ENCODE measurements around the gene IGSF23.
"Not testable (repeated sequence)": the region's sequence is repeated elsewhere in the genome, so short reads cannot be mapped to it uniquely, and the experiment has no call there.

The IGSF23 gene

DNA sequence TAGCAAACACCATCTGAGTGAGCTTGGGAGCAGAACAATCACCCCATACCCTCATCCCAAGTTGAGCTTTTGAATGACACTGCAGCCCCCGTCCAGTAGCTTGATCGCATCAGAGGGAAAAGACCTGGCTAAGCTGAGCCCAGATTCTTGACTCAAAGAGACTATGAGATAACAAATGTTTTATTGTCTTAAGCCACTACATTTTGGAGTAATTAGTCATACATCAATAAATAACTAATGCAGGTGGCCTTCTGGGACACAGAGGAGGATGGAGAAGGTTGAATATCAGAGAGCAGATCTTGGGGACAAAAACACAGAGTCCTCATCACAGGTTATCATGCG is 24.6 kb upstream of the IGSF23 start:
- no peak for DNase-seq

DNA sequence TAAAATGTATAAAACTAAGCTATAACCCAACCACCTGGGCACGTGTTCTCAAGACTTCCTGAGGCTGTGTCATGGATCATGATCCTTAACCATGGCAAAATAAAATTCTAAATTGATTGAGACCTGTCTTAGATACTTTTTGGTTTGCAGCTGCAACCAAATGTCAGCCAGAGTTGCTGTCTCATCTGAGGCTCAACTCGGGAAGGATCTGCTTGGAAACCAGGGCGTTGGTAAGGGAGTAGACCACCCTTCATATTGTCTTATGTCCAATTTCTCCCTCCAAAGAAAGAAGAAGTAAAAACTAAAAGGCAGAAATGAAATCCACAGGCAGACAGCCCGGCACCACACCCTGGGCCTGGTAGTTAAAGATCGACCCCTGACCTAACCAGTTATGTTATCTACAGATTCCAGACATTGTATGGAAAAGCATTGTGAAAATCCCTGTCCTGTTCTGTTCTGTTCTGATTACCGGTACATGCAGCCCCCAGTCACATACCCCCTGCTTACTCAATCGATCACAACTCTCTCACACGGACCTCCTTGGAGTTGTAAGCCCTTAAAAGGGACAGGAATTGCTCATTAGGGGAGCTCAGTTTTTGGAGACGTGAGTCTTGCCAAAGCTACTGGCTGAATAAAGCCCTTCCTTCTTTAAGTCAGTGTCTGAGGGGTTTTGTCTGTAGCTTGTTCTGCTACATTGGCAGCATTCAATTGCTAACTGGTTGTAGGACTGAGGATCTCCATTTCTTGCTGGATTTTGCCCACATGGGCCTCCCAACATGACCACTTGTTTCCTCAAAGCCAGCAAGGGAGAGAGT is 22.9 kb upstream of the IGSF23 start:
- DNase-seq, result no peak

DNA sequence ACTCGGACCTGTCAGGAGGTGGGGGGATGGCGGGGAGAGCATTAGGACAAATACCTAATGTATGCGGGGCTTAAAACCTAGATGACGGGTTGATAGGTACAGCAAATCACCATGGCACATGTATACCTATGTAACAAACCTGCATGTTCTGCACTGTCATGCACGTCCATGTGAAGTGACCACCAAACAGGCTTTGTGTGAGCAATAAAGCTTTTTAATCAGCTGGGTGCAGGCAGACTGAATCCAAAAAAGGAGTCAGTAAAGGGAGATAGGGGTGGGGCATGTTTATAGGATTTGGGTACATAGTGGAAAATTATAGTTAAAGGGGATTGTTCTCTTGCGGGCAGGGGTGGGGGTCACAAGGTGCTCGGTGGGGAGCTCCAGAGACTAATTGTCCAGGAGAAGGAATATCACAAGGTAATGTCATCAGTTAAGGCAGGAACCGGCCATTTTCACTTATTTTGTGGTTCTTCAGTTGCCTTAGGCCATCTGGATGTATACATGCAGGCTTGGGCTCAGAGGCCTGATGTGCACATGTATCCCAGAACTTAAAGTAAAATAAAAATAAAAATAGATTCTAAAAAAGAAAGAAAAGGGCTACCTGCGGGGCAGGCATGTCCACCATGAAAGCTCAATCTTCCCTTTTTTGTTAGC is 21.9 kb upstream of the IGSF23 start:
- not testable (repeated sequence) for DNase-seq

DNA sequence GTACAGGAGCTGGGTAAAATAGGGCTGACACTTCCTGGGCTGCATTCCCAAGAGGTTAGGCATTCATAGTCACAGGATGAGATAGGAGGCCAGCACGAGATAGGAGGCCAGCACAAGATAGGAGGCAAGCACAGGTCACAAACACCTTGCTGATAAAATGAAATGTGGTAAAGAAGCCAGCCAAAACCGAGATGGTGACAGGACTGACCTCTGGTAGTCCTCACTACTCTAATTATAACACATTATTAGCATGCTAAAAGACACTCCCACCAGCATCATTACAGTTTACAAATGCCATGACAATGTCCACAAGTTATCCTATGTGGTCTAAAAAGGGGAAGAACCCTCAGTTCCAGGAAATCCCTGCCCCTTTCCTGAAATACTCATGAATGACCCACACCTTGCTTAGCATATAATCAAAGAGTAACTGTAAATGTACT is 20.9 kb upstream of the IGSF23 start:
- no peak for DNase-seq

DNA sequence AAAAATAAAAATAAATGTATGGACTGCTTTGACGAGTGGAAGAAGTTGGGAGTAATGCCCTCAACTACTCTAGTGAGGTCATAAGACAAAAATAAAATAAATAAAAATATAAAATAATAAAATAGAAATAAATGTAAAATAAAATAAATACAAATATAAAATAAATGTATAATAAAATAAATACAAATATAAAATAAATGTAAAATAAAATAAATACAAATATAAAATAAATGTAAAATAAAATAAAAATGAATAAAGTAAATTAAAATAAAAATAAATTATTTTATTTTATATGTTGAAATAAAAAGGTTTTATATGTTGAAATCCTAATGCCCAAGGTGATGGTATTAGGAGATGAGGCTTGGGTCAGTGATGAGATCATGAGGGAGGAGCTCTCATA is 20.1 kb upstream of the IGSF23 start:
- no peak for DNase-seq

DNA sequence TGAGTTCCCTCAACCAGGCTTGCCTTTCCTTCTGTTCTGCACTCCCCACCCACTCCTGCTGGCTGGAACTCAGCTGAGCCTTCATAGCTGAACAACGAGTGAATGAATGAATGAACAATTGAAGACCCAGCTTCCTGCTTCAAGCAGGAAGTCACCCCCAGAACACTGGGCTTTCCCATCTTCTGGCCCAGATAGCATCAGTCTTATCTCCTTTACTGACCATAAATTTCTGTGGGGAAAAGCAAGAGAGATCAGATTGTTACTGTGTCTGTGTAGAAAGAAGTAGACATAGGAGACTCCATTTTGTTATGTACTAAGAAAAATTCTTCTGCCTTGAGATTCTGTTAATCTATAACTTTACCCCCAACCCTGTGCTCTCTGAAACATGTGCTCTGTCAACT is 19.5 kb upstream of the IGSF23 start:
- not testable (repeated sequence) for DNase-seq

DNA sequence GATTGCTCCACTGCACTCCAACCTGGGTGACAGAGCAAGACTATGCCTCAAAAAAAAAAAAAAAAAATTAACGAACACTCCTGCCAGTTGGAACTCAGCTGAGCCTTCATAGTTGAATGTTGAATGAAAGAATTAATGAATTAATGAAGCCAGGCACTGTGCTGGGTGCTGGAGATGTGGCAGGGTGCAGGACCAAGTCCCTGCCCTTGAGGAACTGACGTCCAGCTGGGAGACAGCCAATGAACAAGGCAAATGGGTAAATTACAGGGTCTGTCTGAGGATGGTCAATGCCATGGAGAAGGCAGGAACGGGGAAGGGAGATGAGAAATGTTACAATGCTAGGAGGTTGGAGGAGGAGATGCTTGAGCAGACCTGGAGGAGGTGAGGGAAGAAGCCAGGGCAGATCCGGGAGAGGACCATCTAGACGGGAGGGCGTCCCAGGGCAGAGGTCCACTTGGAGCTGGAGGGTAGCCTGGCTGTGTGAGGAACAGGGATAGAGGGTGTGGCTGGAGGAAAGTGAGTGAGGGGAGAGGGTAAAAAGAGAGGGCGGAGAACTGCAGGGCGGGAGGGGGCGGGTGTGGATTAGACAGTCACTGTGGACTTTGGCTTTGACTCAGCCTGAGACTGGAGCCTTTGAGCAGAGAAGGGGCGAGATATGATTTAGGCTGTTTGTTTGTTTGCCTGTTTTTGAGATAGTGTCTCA is 16.8 kb upstream of the IGSF23 start:
- DNase-seq, result no peak

DNA sequence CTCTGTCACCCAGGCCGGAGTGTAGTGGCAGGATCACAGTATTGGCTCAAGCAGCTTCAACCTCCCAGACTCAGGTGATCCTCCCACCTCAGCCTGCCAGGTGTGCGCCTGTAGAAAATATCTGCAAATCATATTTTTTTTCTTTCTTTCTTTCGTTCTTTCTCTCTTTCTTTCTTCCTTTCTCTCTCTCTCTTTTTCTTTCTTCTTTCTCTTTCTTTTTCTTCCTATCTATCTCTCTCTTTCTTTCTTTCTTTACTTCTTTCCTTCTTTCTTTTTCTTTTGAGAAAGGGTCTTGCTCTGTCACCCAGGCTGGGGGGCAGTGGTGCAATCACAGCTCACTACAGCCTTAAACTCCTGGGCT is 16.3 kb upstream of the IGSF23 start:
- no peak for DNase-seq

DNA sequence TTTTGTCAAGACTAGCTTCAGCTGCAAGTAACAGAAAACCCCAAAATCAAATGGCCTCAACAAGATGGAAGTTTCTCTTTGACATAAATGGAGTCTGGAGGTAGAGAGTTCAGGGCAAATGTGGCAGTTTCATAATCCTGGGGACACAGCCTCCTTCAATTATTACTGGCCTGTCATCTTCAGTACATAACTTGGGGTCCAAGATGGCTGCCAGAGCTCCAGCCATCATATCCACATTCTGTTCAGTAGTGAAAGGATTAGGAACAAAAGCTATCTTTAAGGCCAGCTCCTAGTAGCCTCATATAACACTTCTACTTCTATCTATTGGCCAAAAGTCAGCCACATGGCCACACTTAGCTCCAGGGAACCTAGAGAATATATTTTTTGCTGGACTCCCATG is 15.0 kb upstream of the IGSF23 start:
- no peak for DNase-seq

DNA sequence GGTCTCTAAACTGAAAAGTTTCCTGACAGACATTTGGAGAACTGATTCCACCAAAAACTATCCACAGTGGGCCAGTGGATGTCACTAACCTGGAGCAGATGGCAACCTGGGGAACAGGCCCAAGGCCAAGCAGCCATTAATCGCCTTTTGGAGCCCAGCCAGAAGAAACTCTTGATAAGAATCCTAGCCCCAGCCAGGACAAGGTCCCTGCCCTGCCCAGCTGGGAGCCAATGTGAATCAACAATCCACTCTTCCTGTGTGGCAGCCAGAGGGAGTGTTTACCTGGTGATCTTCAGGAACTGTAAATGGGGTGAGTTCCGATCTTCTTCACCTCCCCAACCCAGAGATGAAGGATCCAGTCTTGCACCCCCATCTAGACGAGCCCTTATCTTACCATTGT is 14.5 kb upstream of the IGSF23 start:
- no peak for DNase-seq

DNA sequence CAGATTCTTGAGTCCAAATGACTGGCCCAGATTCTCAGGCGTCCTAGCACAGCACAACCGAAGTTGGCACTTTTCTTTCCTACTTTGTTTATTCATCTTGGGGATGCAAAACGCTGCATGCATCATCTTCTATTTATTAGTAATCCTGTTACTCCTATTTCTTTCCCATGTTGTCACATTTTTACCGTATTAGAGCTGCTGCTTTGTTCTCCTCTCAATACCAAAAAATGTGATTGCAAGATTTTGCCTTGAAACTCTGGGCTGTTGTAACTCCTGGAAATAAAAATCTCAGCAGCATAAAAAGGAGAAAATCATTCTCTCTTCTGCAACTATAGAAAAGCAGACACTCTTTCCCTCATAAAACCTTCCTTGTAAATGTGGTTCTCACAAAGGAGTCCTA is 12.9 kb upstream of the IGSF23 start:
- DNase-seq, result no peak

DNA sequence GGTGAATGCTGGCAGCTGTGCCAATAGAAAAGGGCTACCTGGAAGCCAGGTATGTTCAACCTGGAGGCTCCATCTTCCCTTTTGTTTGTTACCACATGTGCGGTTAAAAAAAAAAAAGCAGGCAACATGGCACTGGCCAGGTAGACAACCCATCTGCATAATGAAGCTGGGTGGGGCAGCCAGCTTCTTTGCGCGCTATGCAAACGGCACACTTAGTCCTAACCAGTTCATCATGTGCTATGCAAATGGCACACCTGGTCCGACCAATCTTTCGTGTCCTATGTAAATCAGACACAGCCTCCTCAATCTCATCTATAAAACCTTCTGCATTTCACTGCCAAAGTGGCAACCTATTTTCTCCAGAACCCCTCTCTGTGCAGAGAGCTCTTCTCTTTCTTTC is 11.3 kb upstream of the IGSF23 start:
- no peak for DNase-seq

DNA sequence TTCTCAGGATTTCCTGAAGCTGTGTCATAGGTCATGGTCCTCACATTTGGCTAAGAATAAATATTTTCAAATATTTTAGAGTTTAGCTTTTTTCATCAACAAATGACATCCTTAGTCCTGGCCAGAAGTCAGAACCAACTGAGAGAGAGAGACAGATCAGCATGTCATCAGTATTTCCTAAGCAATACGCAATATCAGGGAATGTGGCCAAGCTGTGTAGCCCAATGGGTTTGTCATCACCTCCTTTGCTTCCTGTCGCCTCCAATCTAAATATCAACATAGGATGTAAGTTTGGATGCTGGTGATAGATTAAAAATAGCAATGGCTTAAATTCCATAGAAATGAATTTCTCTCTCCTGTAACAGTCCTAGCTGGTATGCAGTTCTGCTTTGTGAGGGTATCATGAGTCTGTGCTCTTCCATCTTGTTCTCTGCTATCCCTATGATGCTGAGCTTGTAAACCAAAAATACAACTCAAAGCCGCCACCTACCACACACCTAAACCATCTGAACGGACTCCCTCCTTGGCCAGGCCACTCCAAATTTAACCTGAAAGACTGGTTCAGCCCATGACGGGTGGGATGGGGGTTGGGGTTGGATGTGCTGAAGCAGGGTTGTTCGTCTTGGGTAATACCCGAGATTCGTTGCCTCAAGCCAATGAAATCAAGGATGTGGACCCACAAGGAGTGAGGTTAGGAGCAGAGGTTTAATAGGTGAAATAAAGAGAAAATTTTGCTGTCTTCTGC is 10.0 kb upstream of the IGSF23 start:
- DNase-seq, result no peak

DNA sequence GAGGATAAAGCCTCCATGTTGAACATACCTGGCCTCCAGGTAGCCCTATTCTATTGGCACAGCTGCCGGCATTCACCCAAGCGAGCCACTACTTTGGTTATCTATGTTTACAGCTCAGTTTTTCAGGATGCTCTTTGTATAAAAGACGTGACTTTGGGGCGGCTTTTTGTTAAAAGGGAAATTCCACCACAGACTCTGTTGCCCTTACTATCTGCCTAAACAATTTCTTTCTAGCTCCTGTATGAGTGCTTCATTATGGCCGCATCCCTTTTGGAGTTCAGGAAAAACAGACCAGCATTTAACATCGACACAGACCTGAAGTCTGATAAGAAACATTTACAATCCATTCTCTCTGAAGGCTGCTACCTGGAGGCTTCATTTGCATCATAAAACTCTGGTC is 9.1 kb upstream of the IGSF23 start:
- DNase-seq, result no peak

DNA sequence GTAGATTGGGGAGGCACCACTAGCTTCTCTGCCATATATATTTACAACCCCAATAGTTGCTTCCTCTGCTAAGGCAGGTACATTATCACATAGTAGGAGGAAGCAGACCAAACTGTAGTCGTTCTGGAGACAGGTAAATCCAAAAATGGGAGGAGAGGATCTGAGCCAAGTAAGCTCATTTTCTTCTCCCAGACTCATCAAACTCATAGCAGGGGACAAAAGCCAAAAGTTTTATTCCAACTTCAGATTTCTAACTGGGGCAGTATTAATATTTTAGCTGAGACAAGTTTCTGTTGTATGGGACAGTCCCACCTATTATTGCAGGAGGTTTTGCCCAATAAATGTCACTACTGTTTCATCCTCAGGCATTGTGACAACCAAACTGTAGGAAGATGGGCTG is 7.8 kb upstream of the IGSF23 start:
- no peak for DNase-seq

DNA sequence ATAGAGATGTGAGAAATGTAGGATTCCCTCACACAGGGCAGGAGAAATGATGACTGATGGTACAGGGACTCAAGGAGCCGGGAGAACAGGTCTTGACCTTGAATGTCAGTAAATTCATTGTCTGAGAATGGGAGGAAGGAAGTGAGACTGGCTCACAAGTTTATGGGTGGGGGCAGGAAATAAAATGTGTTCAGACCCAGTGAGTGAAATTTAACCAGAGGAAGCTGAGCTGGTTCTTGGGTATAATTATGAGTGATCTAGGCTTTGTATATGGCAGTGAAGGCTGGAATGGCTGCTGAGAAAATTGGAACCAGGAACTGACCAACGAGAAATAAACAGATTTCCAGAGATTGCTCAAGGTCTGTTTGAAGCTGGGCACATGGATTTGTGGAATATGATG is 6.3 kb upstream of the IGSF23 start:
- no peak for DNase-seq

DNA sequence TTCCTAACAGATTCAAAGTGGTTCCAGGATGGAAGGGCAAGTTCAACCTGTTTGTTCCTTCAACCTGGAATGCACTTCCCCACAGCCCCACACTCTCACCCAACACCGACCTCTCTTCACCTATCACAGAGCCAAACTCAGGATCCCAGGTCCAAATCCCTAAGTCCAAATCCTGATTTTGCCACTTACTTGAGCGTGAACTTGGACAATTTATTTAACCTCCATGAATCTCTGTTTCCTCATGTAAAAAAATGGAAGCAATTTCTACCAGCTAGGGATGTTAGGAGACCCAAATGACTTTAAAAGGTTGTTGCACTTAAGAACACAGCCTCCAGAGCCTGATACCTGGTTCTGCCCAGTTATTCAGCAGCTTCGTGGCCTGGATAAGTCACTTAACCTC is 5.4 kb upstream of the IGSF23 start:
- DNase-seq, result no peak

DNA sequence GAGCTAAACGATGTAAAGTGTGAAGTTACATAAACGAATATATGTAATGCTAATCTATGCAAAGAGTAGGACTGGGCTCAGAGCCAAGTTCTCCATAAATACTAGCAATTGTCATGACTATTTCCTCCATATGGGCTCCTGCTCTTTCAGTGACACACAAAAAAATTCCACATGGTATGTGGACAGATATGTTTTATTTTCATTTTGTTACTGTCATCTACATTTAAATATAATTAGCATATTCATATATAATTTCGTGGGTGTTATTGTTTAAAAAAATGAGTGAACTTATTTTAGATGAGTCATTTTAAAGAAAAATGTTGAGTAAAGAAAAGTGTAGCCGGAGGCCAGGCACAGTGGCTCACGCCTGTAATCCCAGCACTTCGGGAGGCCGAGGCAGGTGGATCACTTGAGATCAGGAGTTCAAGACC is 5.0 kb upstream of the IGSF23 start:
- peak; percentile 1 for DNase-seq

DNA sequence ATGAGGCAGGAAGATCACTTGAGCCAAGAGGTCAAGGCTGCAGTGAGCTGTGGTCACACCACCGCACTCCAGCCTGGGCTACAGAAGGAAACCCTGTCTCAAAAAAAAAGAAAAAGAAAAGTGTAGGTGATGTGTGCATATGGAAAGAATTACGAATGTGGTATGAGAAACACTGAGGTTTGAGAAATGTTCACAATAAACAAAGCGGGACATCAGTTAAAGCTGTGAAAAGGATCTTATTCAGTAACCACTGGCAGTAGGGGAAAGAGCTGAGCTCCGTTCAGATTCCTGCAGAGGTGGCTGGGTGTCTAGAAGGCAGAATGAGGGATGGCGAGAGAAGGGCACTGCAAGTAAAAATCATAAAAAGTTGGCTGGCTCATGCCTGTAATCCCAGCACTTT is 4.1 kb upstream of the IGSF23 start:
- DNase-seq, result no peak

DNA sequence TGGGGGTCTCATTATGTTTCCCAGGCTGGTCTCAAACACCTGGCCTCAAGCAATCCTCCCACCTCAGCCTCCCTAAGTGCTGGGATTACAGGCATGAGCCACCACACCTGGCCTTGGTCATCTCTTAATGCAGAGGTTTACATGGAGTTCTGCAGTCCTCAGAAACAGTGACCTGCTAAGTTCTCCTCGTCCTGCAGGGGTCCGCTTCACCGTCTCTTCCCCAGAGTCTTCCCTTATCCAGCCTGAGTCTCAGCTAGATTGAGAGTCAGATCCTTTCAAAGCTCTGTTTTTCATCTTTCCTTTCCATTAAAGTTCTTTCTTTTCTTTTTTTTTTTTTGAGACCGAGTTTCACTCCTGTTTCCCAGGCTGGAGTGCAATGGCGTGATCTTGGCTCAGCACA is 2.9 kb upstream of the IGSF23 start:
- DNase-seq, result not testable (repeated sequence)

DNA sequence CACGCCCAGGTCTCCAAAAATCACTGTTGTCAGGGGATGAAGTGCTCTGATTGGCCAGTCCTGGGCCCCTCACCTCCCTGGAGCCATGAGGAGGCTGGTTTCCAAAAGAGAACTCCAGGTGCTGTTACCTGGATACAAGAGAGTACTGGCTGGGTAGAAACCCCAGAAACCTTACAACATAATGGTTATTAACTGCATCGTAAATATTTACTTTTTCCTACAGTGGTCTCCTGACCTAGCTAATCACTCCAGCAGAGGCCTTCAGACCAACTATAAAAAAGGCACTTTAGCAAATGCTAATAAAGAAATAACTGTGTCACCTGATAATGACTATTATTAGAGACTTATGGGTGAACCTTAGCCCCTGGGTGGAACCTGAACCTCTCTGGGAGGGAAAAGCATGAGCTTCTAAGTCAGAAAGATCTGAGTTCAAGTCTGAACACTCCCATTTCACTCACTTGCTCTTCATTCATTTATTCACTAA is 1.5 kb upstream of the IGSF23 start:
- no peak for DNase-seq

DNA sequence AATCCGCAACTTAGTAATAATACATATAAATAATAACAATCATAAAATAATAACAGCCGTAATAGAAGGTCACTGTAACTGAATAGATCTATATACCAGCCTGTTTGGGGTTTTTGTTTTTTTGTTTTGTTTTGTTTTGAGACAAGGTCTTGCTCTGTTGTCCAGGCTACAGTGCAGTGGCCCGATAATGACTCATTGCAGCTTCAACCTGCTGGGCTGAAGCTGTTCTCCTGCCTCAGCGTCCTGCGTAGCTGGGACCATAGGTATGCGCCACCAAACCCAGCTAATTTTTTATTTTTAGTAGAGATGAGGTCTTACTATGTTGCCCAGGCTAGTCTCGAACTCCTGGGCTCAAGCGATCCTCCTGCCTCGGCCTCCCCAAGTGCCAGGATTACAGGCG is 950 bp downstream of the IGSF23 start:
- no peak for DNase-seq

DNA sequence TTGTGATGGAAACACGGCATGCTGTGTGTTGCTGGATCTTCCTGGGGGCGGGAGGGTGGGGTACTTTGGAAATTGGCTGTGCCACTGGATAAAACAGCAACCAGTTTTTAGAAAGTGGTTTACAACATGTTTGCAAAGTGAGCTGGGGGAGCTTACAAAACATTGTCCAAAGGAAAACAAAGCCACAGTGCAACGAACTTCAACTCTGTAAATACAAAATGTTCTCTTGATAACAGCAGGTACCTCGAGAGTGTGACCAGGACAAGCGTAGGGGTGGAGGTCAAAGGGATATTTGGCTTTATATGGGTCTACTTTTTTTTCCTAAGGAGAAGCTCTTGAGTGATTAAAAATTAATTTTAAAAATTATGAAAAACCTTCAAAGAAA is 2.5 kb downstream of the IGSF23 start:
- DNase-seq, result no peak
